Vagina (tissue), 2 donors: Measurements from ENCODE around the gene JOSD2.
"Not testable (repeated sequence)": the region's sequence is repeated elsewhere in the genome, so short reads cannot be mapped to it uniquely, and the experiment has no call there.

Experiments
- POLR2A ChIP-seq, 2 donors: fragments of 450-650 bp; IDR thresholded peaks; one replicate each; pipeline ENCODE4 v1.6.1; 2017; ENCODE audit warnings: antibody characterized with exemption in 2 of 2, mild to moderate bottlenecking in 2 of 2, moderate library complexity in 2 of 2
- TF ChIP-seq, protein P1 (sequence below), 3 experiments: fragments of 450-650 bp in 2 of 3; fragments of 200-600 bp in 1 of 3; sonication (generic) in 1 of 3; IDR thresholded peaks; one replicate each; pipeline ENCODE4 v1.5.1; 2017 to 2019; ENCODE audit warnings: antibody characterized with exemption in 3 of 3, mild to moderate bottlenecking in 2 of 3, moderate library complexity in 2 of 3

DNA sequence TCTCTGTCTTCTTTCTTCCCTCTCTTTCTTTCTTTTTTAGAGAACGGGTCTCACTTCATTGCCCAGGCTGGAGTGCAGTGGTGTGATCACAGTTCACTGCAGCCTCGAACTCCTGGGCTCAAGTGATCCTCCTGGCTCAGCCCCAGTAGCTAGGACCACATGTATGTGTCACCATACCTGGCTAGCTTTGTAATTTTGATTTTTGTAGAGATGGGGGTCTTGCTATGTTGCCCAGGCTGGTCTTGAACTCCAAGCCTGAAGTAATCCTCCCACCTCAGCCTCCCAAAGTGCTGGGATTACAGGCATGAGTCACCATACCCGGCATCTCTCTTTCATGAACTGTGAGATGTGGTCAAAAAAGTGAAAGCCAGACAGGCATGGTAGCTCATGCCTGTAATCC lies 37.7 kb downstream of the JOSD2 start:
- not testable (repeated sequence) for TF ChIP-seq POLR2A (IDR thresholded peaks at IDR 0.05)
- TF ChIP-seq, protein P1, sequence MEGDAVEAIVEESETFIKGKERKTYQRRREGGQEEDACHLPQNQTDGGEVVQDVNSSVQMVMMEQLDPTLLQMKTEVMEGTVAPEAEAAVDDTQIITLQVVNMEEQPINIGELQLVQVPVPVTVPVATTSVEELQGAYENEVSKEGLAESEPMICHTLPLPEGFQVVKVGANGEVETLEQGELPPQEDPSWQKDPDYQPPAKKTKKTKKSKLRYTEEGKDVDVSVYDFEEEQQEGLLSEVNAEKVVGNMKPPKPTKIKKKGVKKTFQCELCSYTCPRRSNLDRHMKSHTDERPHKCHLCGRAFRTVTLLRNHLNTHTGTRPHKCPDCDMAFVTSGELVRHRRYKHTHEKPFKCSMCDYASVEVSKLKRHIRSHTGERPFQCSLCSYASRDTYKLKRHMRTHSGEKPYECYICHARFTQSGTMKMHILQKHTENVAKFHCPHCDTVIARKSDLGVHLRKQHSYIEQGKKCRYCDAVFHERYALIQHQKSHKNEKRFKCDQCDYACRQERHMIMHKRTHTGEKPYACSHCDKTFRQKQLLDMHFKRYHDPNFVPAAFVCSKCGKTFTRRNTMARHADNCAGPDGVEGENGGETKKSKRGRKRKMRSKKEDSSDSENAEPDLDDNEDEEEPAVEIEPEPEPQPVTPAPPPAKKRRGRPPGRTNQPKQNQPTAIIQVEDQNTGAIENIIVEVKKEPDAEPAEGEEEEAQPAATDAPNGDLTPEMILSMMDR (IDR thresholded peaks at IDR 0.05), result not testable (repeated sequence)
